Muscle layer of duodenum (tissue), 2 donors: ENCODE results near the gene MARCHF9.
"Not testable (repeated sequence)": the region's sequence is repeated elsewhere in the genome, so short reads cannot be mapped to it uniquely, and the experiment has no call there.

ENCODE experiments used
- H3K27ac ChIP-seq: one replicate; pipeline ENCODE4 v1.7.0; 2013; ENCODE audit warnings: mild to moderate bottlenecking, low read length
- H3K27me3 ChIP-seq: one replicate; pipeline ENCODE4 v1.7.0; 2013; ENCODE audit warnings: low read depth, mild to moderate bottlenecking, control low read depth, low read length
- H3K36me3 ChIP-seq, 2 donors: one replicate each; pipeline ENCODE4 v1.7.0; 2013; ENCODE audit warnings: low read length in 2 of 2, control low read depth in 1 of 2, mild to moderate bottlenecking in 1 of 2; ENCODE audit not compliant: insufficient read depth in 2 of 2, control insufficient read depth in 1 of 2
- H3K4me1 ChIP-seq, 2 donors: one replicate each; pipeline ENCODE4 v1.7.0; 2013; ENCODE audit warnings: low read length in 2 of 2, mild to moderate bottlenecking in 2 of 2, control low read depth in 1 of 2, moderate library complexity in 1 of 2; ENCODE audit not compliant: insufficient read depth in 2 of 2, control insufficient read depth in 1 of 2
- H3K4me3 ChIP-seq, 2 donors: one replicate each; pipeline ENCODE4 v1.7.0; 2013; ENCODE audit warnings: low read length in 2 of 2, low read depth in 1 of 2, mild to moderate bottlenecking in 1 of 2
- H3K9me3 ChIP-seq, 2 donors: one replicate each; pipeline ENCODE4 v1.7.0; 2013; ENCODE audit warnings: low read length in 2 of 2, control low read depth in 1 of 2, mild to moderate bottlenecking in 1 of 2; ENCODE audit not compliant: control insufficient read depth in 1 of 2
- donor health status: healthy.

MARCHF9 gene

DNA sequence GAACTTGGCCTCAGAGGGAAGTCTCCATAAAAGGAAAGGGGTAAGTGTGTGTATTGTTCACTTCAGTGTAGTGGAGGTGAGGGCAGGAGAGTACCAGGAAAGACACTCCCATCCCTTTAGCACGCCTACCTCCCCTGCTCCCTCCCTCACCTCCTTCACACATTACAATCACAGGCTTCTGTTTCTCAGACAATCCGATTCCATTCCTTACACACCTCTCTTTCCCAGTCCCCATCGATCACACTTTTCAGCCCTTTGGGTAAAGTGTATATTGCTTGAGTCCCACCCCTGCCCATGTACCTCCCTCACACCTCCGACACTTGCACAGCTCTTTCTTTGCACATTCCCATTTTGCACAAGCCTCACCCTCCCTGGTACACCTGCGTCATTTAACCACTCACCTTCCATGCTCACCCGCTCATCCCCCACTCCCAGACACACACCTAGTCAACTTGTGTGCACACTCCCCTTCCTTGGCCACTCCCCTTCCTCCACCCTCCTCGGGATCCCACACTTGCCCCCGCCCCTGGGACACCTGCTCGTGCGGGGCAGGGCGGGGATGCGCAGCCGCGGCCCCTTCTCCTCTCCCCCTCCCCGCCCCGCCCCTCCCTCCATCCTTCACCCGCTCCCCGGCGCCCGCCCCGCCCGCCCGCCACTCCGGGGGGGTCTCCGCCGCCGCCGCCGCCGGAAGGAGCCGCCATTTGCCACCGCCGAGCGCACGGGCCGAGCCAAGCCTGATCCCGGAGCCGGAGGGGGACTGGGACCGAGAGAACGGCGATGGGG, at the start of gene MARCHF9:
Gene MARCHF9, plus strand, starts transcription at position 693 of the 783 bp plus-strand sequence. CDS start 426 bp downstream, outside the sequence.
- Histone ChIP-seq H3K36me3 (peaks cover 10 to 31% of the 10 kb centered on the region in 2 donors), H3K9me3 (no peaks in the 10 kb centered on the region), H3K27ac (no peak within 1 kb of the TSS), H3K4me1 (peaks cover 16 to 38% of the 10 kb centered on the region in 2 donors), H3K4me3 (peak within 1 kb of the TSS; percentile 63 to 72), H3K27me3 (no peaks in the 10 kb centered on the region)

GRCh38 chr12:57707250-57707649, 47.7 kb upstream of the MARCHF9 start:
- Histone ChIP-seq H3K4me1 (no peaks in the 10 kb centered on the region), H3K27me3 (no peaks in the 10 kb centered on the region), H3K9me3 (peaks cover 0 to 5% of the 10 kb centered on the region in 2 donors), H3K27ac (no peak overlapping the region), H3K4me3 (no peak overlapping the region), H3K36me3 (peaks cover 13 to 50% of the 10 kb centered on the region in 2 donors)

GRCh38 chr12:57708296-57708695, 46.6 kb upstream of the MARCHF9 start:
- Histone ChIP-seq H3K27me3 (no peaks in the 10 kb centered on the region), H3K27ac (no peak overlapping the region), H3K36me3 (peaks cover 13 to 48% of the 10 kb centered on the region in 2 donors), H3K4me1 (no peaks in the 10 kb centered on the region), H3K9me3 (peaks cover 0 to 5% of the 10 kb centered on the region in 2 donors), H3K4me3 (no peak overlapping the region)

DNA sequence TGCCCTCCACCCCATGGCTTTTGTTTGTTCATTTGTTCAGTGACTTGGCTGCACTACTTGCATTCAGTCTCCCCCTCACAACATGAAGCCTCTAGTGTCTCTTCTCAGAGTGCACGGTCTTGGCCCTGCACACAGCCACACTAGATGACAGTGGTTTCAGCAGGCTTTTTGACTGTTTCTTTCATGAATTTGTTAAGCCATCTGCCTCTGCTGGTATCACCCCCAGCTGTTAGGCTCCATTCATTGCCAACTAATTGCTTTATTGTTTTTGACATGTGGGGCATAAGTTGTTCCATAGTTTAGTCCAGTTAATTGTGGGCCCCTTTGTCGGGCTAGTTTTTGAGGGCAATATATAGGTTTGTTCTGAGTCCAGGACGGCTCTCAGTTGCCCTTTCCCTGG, 42.2 kb upstream of the MARCHF9 start:
- no peaks in the 10 kb centered on the region for H3K4me1 ChIP-seq
- H3K9me3 ChIP-seq = no peaks in the 10 kb centered on the region
- no peaks in the 10 kb centered on the region for H3K27me3 ChIP-seq
- H3K36me3 ChIP-seq = peaks cover 20 to 52% of the 10 kb centered on the region in 2 donors
- H3K4me3 ChIP-seq = no peak overlapping the region
- no peak overlapping the region for H3K27ac ChIP-seq

- no peaks in the 10 kb centered on the region for H3K27me3 ChIP-seq
- no peaks in the 10 kb centered on the region for H3K9me3 ChIP-seq
- H3K27ac ChIP-seq = no peak overlapping the region
- H3K36me3 ChIP-seq = peaks cover 25 to 55% of the 10 kb centered on the region in 2 donors
- no peaks in the 10 kb centered on the region for H3K4me1 ChIP-seq
- no peak overlapping the region for H3K4me3 ChIP-seq
Observed at GRCh38 chr12:57713209-57713608, 41.7 kb upstream of the MARCHF9 start.

- not testable (repeated sequence) for H3K4me1 ChIP-seq, H3K27me3 ChIP-seq, H3K27ac ChIP-seq, H3K4me3 ChIP-seq, H3K9me3 ChIP-seq
- peaks cover 40 to 73% of the 10 kb centered on the region in 2 donors for H3K36me3 ChIP-seq
Observed at GRCh38 chr12:57715036-57715748, 39.7 kb upstream of the MARCHF9 start.

- Histone ChIP-seq H3K27me3 (no peaks in the 10 kb centered on the region), H3K9me3 (no peaks in the 10 kb centered on the region), H3K27ac (no peak overlapping the region), H3K36me3 (peaks cover 46 to 79% of the 10 kb centered on the region in 2 donors), H3K4me3 (no peak overlapping the region), H3K4me1 (no peaks in the 10 kb centered on the region)
Observed at GRCh38 chr12:57715786-57716185, 39.1 kb upstream of the MARCHF9 start.

DNA sequence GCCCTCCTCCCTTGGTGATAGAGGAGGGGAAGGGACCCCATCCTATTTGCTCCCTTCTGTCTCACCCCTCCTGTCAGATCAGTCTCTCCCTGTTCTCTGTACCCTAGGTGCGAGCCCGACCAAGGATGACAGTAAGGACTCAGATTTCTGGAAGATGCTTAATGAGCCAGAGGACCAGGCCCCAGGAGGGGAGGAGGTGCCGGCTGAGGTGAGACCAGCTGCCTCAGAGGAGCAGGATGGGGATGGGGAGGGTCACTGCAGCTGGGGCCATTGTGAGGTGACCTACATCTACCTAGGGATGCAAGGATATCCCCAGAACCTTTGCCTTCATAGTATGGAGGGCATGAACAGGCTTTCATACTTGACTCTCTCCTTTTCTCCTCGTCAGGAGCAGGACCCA, 38.6 kb upstream of the MARCHF9 start:
- H3K9me3 ChIP-seq = no peaks in the 10 kb centered on the region
- no peaks in the 10 kb centered on the region for H3K4me1 ChIP-seq
- H3K4me3 ChIP-seq = no peak overlapping the region
- no peak overlapping the region for H3K27ac ChIP-seq
- peaks cover 50 to 84% of the 10 kb centered on the region in 2 donors for H3K36me3 ChIP-seq
- no peaks in the 10 kb centered on the region for H3K27me3 ChIP-seq

DNA sequence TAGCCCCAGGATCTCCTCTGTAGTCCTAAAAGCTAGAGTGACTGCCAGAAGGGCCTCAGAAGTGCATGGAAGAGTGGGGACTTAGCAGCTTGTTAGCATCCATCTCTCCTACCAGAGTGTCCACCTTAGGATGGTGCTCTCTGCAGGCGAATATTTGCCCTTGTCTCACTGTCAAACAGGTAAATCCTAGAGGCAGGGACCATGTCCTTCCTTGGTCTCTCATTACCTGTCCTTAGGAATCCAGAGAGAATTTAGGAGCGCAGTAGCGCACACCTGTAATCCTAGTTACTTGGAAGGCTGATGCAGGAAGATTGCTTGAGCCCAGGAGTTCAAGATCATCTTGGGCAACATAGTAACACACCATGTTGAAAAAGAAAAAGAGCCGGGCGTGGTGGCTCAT, 37.8 kb upstream of the MARCHF9 start:
- Histone ChIP-seq H3K36me3 (peaks cover 55 to 84% of the 10 kb centered on the region in 2 donors), H3K4me3 (no peak overlapping the region), H3K27me3 (no peaks in the 10 kb centered on the region)

DNA sequence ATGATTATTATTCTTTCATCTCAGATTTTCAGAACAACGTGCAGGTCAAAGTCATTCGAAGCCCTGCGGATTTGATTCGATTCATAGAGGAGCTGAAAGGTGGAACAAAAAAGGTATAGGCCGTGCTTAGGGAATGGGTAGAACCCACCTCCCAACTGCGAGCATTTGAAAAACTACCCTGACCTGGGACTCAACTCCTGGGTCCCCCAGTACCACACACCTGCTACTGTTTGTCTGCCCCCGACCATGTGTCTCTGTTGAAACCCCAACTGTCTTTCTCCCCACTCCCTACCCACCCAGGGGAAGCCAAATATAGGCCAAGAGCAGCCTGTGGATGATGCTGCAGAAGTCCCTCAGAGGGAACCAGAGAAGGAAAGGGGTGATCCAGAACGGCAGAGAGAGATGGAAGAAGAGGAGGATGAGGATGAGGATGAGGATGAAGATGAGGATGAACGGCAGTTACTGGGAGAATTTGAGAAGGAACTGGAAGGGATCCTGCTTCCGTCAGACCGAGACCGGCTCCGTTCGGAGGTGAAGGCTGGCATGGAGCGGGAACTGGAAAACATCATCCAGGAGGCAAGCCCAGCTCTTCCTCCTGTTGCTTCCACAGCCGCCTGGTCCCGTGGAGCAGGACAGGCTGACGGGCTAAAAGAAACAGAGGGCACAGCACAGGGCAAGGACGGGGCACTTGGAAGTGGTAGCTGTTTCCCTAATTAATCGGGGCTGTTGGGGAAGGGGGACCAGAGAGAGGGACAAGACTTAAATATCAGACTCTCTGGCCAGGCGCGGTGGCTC, 36.9 kb upstream of the MARCHF9 start:
- peaks cover 55 to 78% of the 10 kb centered on the region in 2 donors for H3K36me3 ChIP-seq
- no peak overlapping the region for H3K4me3 ChIP-seq
- no peak overlapping the region for H3K27ac ChIP-seq
- no peaks in the 10 kb centered on the region for H3K27me3 ChIP-seq
- no peaks in the 10 kb centered on the region for H3K4me1 ChIP-seq
- no peaks in the 10 kb centered on the region for H3K9me3 ChIP-seq

More for the DNA sequence above, 37.8 kb upstream of the MARCHF9 start:
- Histone ChIP-seq H3K4me1 (no peaks in the 10 kb centered on the region), H3K9me3 (no peaks in the 10 kb centered on the region), H3K27ac (no peak overlapping the region)
